ENCODE results near the gene FZD8.

The FZD8 gene

DNA sequence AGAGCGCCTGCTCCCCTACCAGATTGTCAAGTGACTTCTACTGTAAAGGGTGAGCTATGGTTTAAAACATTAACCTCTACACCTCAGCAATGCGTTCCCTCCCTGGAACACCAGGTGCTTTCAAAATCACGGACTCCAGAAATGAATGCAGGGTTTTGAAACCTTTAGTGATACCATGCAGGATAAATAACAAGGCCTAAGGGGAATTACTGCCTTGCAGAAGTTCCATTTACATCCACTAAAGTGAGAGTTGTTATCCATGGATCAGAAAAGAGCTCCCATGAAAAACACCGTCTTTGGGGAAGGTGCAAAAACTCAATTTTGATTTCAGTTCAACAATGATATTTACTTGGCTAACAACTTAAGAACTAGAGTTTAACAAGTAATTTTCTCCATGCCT lies 4.0 kb downstream of the FZD8 start:
- ATAC-seq = no peak
- no peak for TF ChIP-seq TOX (CRISPR knock-in tag; IDR thresholded peaks at IDR 0.05; ENCODE audit: borderline replicate concordance)
- no peak for TF ChIP-seq ZFP3 (CRISPR knock-in tag; IDR thresholded peaks at IDR 0.05)
- TF ChIP-seq, protein P1, sequence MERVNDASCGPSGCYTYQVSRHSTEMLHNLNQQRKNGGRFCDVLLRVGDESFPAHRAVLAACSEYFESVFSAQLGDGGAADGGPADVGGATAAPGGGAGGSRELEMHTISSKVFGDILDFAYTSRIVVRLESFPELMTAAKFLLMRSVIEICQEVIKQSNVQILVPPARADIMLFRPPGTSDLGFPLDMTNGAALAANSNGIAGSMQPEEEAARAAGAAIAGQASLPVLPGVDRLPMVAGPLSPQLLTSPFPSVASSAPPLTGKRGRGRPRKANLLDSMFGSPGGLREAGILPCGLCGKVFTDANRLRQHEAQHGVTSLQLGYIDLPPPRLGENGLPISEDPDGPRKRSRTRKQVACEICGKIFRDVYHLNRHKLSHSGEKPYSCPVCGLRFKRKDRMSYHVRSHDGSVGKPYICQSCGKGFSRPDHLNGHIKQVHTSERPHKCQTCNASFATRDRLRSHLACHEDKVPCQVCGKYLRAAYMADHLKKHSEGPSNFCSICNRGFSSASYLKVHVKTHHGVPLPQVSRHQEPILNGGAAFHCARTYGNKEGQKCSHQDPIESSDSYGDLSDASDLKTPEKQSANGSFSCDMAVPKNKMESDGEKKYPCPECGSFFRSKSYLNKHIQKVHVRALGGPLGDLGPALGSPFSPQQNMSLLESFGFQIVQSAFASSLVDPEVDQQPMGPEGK (CRISPR knock-in tag; IDR thresholded peaks at IDR 0.05; ENCODE audit: borderline replicate concordance) = no peak
- TF ChIP-seq SNAI2 (CRISPR knock-in tag; IDR thresholded peaks at IDR 0.05) = no peak
- no peak for TF ChIP-seq GLIS3 (CRISPR knock-in tag; IDR thresholded peaks at IDR 0.05)
- no peak for TF ChIP-seq ISL1 (CRISPR knock-in tag; IDR thresholded peaks at IDR 0.05)
- TF ChIP-seq ZNF565 (CRISPR knock-in tag; conservative IDR thresholded peaks at IDR 0.05; ENCODE audit: low read depth) = no peak
- TF ChIP-seq, protein P2, sequence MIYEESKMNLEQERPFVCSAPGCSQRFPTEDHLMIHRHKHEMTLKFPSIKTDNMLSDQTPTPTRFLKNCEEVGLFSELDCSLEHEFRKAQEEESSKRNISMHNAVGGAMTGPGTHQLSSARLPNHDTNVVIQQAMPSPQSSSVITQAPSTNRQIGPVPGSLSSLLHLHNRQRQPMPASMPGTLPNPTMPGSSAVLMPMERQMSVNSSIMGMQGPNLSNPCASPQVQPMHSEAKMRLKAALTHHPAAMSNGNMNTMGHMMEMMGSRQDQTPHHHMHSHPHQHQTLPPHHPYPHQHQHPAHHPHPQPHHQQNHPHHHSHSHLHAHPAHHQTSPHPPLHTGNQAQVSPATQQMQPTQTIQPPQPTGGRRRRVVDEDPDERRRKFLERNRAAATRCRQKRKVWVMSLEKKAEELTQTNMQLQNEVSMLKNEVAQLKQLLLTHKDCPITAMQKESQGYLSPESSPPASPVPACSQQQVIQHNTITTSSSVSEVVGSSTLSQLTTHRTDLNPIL (CRISPR knock-in tag; IDR thresholded peaks at IDR 0.05; ENCODE audit: low read depth) = no peak
- TF ChIP-seq ZC3H10 (CRISPR knock-in tag; IDR thresholded peaks at IDR 0.05) = no peak
- TF ChIP-seq ZNF70 (CRISPR knock-in tag; IDR thresholded peaks at IDR 0.05) = no peak
- TF ChIP-seq RARB (CRISPR knock-in tag; IDR thresholded peaks at IDR 0.05) = no peak
- TF ChIP-seq BACH2 (CRISPR knock-in tag; IDR thresholded peaks at IDR 0.05; ENCODE audit: borderline replicate concordance) = no peak
- TF ChIP-seq, protein P3, sequence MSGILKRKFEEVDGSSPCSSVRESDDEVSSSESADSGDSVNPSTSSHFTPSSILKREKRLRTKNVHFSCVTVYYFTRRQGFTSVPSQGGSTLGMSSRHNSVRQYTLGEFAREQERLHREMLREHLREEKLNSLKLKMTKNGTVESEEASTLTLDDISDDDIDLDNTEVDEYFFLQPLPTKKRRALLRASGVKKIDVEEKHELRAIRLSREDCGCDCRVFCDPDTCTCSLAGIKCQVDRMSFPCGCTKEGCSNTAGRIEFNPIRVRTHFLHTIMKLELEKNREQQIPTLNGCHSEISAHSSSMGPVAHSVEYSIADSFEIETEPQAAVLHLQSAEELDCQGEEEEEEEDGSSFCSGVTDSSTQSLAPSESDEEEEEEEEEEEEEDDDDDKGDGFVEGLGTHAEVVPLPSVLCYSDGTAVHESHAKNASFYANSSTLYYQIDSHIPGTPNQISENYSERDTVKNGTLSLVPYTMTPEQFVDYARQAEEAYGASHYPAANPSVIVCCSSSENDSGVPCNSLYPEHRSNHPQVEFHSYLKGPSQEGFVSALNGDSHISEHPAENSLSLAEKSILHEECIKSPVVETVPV (CRISPR knock-in tag; IDR thresholded peaks at IDR 0.05) = no peak

DNA sequence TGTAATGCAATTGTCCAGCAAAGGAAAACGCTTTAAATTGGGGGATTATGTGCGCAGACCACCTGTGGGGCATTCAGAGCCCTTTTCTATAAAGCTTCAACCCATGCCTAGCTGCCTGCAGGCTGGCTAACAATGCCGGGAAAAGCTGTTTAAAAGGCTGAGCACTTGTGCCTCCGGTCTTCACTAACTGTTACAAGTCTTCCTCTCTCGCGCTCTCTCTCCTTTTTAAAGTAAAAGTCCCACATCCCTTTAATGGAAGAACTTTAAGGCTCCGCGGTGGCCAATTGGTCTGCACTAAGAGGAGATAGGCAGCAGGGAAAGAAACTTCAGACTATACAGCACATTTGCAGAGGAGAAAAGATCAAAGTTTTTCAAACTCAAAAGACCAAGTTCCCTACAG lies 4.6 kb downstream of the FZD8 start:
- no peak for ATAC-seq
- TF ChIP-seq, protein P4, sequence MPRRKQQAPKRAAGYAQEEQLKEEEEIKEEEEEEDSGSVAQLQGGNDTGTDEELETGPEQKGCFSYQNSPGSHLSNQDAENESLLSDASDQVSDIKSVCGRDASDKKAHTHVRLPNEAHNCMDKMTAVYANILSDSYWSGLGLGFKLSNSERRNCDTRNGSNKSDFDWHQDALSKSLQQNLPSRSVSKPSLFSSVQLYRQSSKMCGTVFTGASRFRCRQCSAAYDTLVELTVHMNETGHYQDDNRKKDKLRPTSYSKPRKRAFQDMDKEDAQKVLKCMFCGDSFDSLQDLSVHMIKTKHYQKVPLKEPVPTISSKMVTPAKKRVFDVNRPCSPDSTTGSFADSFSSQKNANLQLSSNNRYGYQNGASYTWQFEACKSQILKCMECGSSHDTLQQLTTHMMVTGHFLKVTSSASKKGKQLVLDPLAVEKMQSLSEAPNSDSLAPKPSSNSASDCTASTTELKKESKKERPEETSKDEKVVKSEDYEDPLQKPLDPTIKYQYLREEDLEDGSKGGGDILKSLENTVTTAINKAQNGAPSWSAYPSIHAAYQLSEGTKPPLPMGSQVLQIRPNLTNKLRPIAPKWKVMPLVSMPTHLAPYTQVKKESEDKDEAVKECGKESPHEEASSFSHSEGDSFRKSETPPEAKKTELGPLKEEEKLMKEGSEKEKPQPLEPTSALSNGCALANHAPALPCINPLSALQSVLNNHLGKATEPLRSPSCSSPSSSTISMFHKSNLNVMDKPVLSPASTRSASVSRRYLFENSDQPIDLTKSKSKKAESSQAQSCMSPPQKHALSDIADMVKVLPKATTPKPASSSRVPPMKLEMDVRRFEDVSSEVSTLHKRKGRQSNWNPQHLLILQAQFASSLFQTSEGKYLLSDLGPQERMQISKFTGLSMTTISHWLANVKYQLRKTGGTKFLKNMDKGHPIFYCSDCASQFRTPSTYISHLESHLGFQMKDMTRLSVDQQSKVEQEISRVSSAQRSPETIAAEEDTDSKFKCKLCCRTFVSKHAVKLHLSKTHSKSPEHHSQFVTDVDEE (CRISPR knock-in tag; IDR thresholded peaks at IDR 0.05) = no peak
- TF ChIP-seq, protein P5, sequence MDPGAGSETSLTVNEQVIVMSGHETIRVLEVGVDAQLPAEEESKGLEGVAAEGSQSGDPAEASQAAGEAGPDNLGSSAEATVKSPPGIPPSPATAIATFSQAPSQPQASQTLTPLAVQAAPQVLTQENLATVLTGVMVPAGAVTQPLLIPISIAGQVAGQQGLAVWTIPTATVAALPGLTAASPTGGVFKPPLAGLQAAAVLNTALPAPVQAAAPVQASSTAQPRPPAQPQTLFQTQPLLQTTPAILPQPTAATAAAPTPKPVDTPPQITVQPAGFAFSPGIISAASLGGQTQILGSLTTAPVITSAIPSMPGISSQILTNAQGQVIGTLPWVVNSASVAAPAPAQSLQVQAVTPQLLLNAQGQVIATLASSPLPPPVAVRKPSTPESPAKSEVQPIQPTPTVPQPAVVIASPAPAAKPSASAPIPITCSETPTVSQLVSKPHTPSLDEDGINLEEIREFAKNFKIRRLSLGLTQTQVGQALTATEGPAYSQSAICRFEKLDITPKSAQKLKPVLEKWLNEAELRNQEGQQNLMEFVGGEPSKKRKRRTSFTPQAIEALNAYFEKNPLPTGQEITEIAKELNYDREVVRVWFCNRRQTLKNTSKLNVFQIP (CRISPR knock-in tag; IDR thresholded peaks at IDR 0.05; ENCODE audit: borderline replicate concordance, low read depth) = no peak
- TF ChIP-seq ZFP3 (CRISPR knock-in tag; IDR thresholded peaks at IDR 0.05) = no peak
- TF ChIP-seq ZC3H10 (CRISPR knock-in tag; IDR thresholded peaks at IDR 0.05) = no peak
- TF ChIP-seq ZNF70 (CRISPR knock-in tag; IDR thresholded peaks at IDR 0.05) = no peak
- no peak for TF ChIP-seq OSR1 (CRISPR knock-in tag; IDR thresholded peaks at IDR 0.05)
- no peak for TF ChIP-seq PPARA (CRISPR knock-in tag; IDR thresholded peaks at IDR 0.05; ENCODE audit: borderline replicate concordance)
- TF ChIP-seq BACH2 (CRISPR knock-in tag; IDR thresholded peaks at IDR 0.05; ENCODE audit: borderline replicate concordance) = no peak
- TF ChIP-seq ARNTL (CRISPR knock-in tag; IDR thresholded peaks at IDR 0.05; ENCODE audit: borderline replicate concordance, low read depth) = no peak
- TF ChIP-seq, protein P2 (CRISPR knock-in tag; IDR thresholded peaks at IDR 0.05; ENCODE audit: low read depth) = no peak
- TF ChIP-seq TOX (CRISPR knock-in tag; IDR thresholded peaks at IDR 0.05; ENCODE audit: borderline replicate concordance) = no peak
- no peak for TF ChIP-seq ISL1 (CRISPR knock-in tag; IDR thresholded peaks at IDR 0.05)
- TF ChIP-seq ESRRG (CRISPR knock-in tag; IDR thresholded peaks at IDR 0.05) = no peak
- TF ChIP-seq RARB (CRISPR knock-in tag; IDR thresholded peaks at IDR 0.05) = no peak
- TF ChIP-seq ZFP30 (CRISPR knock-in tag; IDR thresholded peaks at IDR 0.05) = no peak
- no peak for TF ChIP-seq CSDC2 (CRISPR knock-in tag; IDR thresholded peaks at IDR 0.05)
- TF ChIP-seq ZNF565 (CRISPR knock-in tag; conservative IDR thresholded peaks at IDR 0.05; ENCODE audit: low read depth) = no peak

Measured in SK-N-SH treated with all-trans-retinoic acid at 6 μM for 48 hours (cell line).